Upper lobe of right lung (tissue), 1 donor: Measurements from ENCODE around the gene RPP25L. TPM values are rescaled to one million over a fixed set of nuclear protein-coding genes. Genes with fewer than 3 reads are reported as not detected.
A peak's percentile ranks its signal among the peaks of the same experiment; 100 is the strongest.

Experiments used
- ATAC-seq: fragments of 200-7000 bp; cut with Tn5 transposase; one replicate; pipeline ENCODE4 v1.9.1; 2020; ENCODE audit warnings: mild to moderate bottlenecking, moderate library complexity
- DNase-seq: peaks from one replicate; pipeline ENCODE4 v3.0.0-alpha.2; 2020
- H3K27ac ChIP-seq: fragments of 200-600 bp; one replicate; pipeline ENCODE4 v1.8.0; 2022
- H3K27me3 ChIP-seq: fragments of 200-600 bp; one replicate; pipeline ENCODE4 v1.8.0; 2022; ENCODE audit warnings: mild to moderate bottlenecking
- H3K36me3 ChIP-seq: fragments of 200-600 bp; one replicate; pipeline ENCODE4 v1.8.0; 2022
- H3K4me1 ChIP-seq: fragments of 200-600 bp; one replicate; pipeline ENCODE4 v1.8.0; 2022
- H3K4me3 ChIP-seq: fragments of 200-600 bp; one replicate; pipeline ENCODE4 v1.8.0; 2022; ENCODE audit warnings: mild to moderate bottlenecking
- H3K9me3 ChIP-seq: fragments of 200-600 bp; one replicate; pipeline ENCODE4 v1.8.0; 2022
- intact Hi-C: fragments of 100-400 bp; cut with DNase I; formaldehyde crosslinking; loops from one replicate; pipeline ENCODE4 v1.11.0; 2022
- total RNA-seq: library from RNA; stranded (reverse); fragmentation: NEBNext Ultra II Directional; extraction: Animal tissue kit (Norgen Biotek cat#: 25700); gene quantifications from one replicate; pipeline ENCODE4 v1.2.1, GENCODE V29; 2021
- TF ChIP-seq, protein P1 (sequence below): fragments of 200-600 bp; IDR thresholded peaks from one replicate; pipeline ENCODE4 v1.8.0; 2022; ENCODE audit warnings: antibody characterized with exemption
- donor health status: DM: no; HTN: yes; CAD: no; lungs with severe emphysema.

Gene RPP25L
- total RNA-seq, 1 donor from 2014 or later, result 16.7 TPM

- TF ChIP-seq, protein P1, sequence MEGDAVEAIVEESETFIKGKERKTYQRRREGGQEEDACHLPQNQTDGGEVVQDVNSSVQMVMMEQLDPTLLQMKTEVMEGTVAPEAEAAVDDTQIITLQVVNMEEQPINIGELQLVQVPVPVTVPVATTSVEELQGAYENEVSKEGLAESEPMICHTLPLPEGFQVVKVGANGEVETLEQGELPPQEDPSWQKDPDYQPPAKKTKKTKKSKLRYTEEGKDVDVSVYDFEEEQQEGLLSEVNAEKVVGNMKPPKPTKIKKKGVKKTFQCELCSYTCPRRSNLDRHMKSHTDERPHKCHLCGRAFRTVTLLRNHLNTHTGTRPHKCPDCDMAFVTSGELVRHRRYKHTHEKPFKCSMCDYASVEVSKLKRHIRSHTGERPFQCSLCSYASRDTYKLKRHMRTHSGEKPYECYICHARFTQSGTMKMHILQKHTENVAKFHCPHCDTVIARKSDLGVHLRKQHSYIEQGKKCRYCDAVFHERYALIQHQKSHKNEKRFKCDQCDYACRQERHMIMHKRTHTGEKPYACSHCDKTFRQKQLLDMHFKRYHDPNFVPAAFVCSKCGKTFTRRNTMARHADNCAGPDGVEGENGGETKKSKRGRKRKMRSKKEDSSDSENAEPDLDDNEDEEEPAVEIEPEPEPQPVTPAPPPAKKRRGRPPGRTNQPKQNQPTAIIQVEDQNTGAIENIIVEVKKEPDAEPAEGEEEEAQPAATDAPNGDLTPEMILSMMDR, result no peak
- DNase-seq (no peak), ATAC-seq (no peak)
- H3K27ac ChIP-seq, result no peak overlapping the region
- intact Hi-C loops, result no loop called here
- H3K9me3 ChIP-seq, result no peaks in the 10 kb centered on the region
- H3K27me3 ChIP-seq, result peaks cover 76% of the 10 kb centered on the region
- peak overlapping the region; percentile 41 for H3K4me3 ChIP-seq
- H3K36me3 ChIP-seq, result no peaks in the 10 kb centered on the region
- H3K4me1 ChIP-seq, result peaks cover 27% of the 10 kb centered on the region
These were observed 22.9 kb downstream of the RPP25L start for GRCh38 chr9:34588671-34589635.

DNA sequence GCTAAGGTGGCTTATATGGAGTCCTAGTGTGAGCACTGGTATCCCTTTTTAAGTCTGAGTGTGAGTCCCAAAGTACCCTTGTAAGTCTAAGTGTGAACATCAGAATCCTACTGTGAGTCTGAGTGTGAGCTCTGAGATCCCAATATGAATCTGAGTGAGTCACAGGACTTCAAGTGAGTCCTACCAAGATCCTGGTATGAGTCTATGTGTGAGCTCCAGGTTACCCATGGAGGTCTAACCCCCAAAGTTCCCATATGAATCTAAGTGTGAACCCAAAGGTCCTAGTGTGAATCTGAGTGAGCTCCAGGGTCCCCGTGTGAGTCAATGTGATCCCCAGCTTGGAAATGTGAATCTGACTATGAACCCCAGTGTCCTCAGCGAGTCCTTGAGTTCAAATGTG, 24.6 kb downstream of the RPP25L start:
- intact Hi-C loops, result no loop called here
- Histone ChIP-seq H3K36me3 (no peaks in the 10 kb centered on the region), H3K9me3 (no peaks in the 10 kb centered on the region), H3K4me1 (peaks cover 21% of the 10 kb centered on the region), H3K27ac (no peak overlapping the region), H3K27me3 (peaks cover 79% of the 10 kb centered on the region), H3K4me3 (no peak overlapping the region)
- TF ChIP-seq, protein P1, result no peak
- no peak for ATAC-seq
- DNase-seq, result no peak

DNA sequence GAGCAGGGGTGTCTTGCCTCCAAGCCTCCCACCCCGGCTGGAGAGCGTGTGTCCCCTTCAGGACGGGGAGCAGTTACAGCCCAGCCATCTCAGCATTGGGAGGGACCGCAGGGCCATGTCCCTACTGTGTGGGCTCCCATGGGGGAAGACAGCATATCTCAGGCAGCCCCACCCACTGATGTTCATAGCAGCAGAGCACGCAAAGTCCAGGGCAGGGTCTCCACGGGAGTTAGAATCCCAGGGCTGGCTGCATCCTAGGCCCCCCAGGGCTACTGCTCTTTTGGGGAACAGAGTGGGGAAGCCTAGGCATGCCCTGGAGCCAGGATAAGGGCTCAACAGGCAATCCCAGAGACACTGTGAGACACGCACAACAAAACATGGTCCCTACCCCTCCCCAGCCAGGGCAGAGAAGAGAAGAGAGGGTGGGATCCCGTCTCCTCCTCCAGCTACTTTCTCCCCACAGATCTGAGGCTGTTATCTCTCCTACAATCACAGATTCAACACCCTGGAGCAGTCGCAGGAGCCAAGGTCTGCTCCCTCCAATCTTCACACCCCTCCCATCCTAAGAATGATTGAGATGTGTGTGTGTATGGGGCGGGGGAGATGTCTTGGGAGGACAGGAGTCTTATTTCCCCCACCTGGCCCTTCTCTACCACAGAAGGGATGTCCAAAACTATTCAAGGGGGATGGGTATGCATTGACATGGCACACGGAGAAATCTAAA, 25.8 kb downstream of the RPP25L start:
- intact Hi-C loops, result no loop called here

GRCh38 chr9:34584970-34585369, 26.9 kb downstream of the RPP25L start:
- no peaks in the 10 kb centered on the region for H3K9me3 ChIP-seq
- H3K27ac ChIP-seq, result no peak overlapping the region
- H3K4me3 ChIP-seq, result no peak overlapping the region
- no peaks in the 10 kb centered on the region for H3K36me3 ChIP-seq
- TF ChIP-seq, protein P1, result no peak
- H3K27me3 ChIP-seq, result peaks cover 83% of the 10 kb centered on the region
- intact Hi-C loops, result no loop called here
- H3K4me1 ChIP-seq, result peaks cover 6% of the 10 kb centered on the region
- no peak for DNase-seq
- no peak for ATAC-seq

More for the DNA sequence above, 25.8 kb downstream of the RPP25L start:
- peaks cover 17% of the 10 kb centered on the region for H3K4me1 ChIP-seq
- ATAC-seq, result no peak
- TF ChIP-seq, protein P1, result no peak
- H3K27ac ChIP-seq, result no peak overlapping the region
- H3K36me3 ChIP-seq, result no peaks in the 10 kb centered on the region
- H3K9me3 ChIP-seq, result no peaks in the 10 kb centered on the region
- no peak for DNase-seq
- peaks cover 83% of the 10 kb centered on the region for H3K27me3 ChIP-seq
- H3K4me3 ChIP-seq, result no peak overlapping the region

- Histone ChIP-seq H3K9me3 (no peaks in the 10 kb centered on the region), H3K27ac (no peak overlapping the region), H3K4me1 (no peaks in the 10 kb centered on the region), H3K4me3 (no peak overlapping the region), H3K27me3 (peaks cover 85% of the 10 kb centered on the region), H3K36me3 (no peaks in the 10 kb centered on the region)
- ATAC-seq (no peak), DNase-seq (no peak)
- intact Hi-C loops, result no loop called here
- TF ChIP-seq, protein P1, result no peak
These were observed 29.1 kb downstream of the RPP25L start for GRCh38 chr9:34582787-34583186.
